COR-L47 (cell line): Measurements from ENCODE around the gene ITSN1.
"Not testable (repeated sequence)": the region's sequence is repeated elsewhere in the genome, so short reads cannot be mapped to it uniquely, and the experiment has no call there.

Source experiments
- DNase-seq: peaks from one replicate; lab custom pipeline; 2025; lab: John Stamatoyannopoulos, UW

The ITSN1 gene

DNA sequence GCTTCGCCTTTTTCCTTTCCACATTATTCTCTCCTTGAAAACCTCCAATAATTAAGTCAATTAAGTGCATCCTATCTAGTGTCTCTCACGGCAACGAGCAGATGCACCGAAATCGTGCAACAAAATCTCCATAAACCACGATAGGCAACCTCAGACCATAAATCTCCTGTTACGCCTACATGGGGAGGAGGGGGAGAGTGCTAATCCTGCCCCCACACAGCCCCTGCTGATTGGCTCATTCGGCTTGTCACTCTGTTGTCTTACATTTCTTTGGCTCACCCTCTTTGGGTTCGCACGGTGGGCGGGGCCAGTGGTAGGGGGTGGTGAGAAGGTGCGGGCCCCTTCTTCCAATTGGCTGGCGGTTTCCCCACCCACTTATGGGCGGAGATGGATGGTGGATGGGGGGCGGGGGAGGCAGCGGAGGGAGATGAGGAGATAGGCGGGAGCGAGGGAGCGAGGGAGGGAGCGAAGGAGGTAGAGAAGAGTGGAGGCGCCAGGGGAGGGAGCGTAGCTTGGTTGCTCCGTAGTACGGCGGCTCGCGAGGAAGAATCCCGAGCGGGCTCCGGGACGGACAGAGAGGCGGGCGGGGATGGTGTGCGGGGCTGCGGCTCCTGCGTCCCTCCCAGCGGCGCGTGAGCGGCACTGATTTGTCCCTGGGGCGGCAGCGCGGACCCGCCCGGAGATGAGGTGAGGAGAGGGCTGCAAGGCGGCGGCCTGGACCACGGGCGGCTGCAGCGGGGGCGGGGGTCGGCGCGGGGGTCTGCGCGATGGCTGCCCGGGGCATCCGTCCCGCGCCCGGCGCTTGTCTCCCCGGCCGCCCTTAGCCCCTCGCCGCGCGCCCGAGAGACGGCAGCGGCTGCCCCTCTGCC is at the start of gene ITSN1:
TSS of gene ITSN1 (plus strand) at position 475 of the 869 bp plus-strand sequence. CDS start 76,328 bp downstream, outside the sequence.
- peak; percentile 98 for DNase-seq

DNA sequence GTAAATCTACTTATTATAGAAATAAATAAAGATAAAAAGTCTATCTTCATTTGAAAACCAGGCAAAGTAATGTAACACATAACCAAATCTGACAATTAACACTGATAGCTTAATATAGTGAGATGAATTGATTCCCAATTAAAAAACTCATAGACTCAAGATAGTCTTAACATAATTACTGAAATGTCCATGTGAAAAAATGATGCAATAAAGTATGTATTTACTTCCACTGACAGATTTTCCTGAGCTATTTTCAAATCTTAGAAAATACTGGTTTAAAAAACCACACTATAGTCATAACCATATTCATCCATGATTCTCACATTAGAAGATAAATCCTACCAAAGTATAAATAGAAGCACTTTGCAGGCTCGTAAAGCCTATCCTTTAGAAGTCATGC is 44.2 kb upstream of the ITSN1 start:
- DNase-seq, result no peak

- no peak for DNase-seq
These were observed 33.7 kb upstream of the ITSN1 start for GRCh38 chr21:33608559-33608958.

- DNase-seq, result no peak
These were observed 31.1 kb upstream of the ITSN1 start for GRCh38 chr21:33611006-33611744.

DNA sequence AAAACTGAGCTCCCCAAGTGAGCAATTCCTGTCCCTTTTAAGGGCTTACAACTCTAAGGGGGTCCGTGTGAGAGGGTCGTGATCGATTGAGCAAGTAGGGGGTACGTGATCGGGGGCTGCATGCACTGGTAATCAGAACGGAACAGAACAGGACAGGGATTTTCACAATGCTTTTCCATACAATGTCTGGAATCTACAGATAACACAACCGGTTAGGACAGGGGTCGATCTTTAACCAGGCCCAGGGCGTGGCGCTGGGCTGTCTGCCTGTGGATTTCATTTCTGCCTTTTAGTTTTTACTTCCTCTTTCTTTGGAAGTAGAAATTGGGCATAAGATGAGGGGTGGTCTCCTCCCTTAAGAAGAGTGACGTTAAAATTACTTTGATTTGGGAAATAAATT is 24.7 kb upstream of the ITSN1 start:
- DNase-seq, result not testable (repeated sequence)

- no peak for DNase-seq
These were observed 23.9 kb upstream of the ITSN1 start for GRCh38 chr21:33618407-33618806.

DNA sequence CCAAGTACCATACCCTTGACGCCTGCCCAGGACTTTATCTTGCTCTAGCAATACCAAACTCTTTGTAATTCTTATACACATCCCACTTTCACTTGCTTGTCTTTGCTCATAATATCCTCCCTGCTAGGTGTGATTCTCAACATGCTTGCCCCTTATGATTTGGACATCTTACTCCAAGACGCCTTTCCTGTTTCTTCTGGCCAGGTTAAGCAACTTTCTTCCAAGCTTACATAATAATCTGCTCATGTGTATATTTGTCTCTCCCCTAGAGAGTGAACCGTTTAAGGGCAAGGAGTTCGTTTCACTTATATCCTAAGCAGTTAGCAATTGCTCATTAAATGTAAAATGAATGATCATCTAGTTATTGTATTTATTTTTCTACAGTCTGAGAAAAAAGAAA is 22.6 kb upstream of the ITSN1 start:
- no peak for DNase-seq

- DNase-seq, result no peak
These were observed 20.0 kb upstream of the ITSN1 start for GRCh38 chr21:33622253-33622652.

DNA sequence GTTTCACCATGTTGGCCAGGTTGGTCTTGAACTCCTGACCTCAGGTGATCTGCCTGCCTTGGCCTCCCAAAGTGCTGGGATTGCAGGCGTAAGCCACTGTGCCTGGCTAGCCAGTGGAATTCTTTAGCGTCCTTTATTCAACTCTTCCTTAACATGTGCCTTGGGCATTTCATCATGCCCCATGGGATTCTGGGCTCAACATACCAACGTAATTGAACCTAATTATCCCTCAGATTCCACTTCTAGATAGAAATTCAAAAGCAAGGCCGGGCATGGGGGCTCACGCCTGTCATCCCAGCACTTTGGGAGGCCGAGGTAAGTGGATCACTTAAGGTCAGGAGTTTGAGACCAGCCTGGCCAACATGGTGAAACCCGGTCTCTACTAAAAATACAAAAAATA is 16.1 kb upstream of the ITSN1 start:
- not testable (repeated sequence) for DNase-seq

DNA sequence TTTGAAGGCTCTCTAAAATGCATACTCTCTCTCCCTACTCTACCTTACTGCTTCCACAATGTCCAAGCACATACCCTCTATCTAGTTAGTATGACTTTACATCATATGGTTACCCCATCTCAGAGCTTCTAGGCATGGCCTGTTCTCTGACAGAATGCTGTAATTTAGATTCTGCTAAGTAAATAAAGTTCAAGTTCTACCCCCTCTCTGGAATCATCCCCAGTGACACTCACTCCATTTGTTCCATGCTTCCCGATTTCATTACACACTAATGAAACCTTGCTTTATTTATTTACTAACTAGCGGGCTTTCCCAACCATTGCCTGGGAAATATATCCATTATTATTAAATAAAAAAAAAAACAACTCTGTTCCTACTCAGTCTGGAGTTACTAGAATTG is 8.0 kb upstream of the ITSN1 start:
- no peak for DNase-seq

DNA sequence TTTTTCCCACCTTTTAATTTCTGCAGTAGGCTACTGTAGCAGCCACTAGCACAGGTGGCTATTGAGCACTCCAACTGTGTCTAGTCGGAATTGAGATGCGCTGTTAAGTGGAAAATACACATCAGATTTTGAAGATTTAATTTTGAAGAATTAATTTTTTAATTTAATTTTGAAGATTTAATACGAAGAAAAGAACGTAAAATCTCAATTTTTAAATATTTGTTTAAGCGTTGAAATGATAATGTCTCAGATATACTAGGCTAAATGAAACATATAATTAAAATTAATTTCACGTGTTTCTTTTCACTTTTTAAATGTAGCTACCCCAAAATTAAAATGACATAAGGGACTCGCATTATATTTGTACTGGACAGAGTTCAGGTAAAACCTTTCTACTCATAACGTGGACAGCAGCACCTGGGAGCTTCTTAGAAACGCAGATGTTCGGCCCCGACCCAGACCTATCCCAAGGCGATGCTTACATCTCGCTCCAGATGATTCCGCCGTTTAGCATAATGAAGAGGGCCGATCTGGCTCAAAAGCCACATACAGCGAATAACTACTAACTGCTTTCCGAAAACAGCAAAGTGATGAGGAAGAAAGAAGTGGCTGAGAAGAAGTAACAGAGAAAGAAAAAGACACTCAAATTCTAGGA is 1.5 kb upstream of the ITSN1 start:
- peak; percentile 10 for DNase-seq

DNA sequence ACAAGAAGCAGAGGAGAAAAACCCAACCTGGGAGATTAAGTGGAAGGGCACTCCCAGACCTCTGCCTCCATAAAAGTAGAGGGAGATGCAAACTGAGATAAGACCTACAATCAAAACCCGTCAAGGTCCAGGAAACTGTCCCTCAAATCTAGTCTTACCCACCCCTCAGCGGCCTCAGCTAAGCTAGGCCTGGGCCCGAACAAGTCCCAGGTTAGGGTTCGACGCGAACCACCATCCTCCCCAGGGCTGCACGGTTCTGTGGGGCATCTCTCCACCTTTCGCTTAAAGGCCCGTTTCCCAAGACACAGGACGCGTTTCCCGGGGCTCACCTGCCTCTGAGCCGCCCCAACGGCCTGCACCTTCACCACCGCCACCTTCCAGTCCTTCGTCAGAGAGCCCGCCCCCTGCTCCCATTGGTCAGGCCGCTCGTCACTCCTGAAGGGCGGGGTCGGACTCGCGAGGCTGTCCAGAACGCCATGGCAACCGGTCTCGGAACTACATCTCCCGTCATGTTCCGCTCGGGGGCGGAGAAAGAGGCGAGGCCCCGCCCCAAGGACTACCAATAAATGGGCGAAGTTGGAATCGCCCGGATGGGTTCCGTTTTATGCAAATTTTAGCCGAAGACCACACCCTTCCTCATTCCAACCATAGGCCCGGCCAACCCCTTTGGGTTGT is 812 bp upstream of the ITSN1 start, which contains the start of gene CRYZL1:
TSS of gene CRYZL1 (minus strand) at position 390 of the 675 bp plus-strand sequence. CDS start 10,190 bp downstream, outside the sequence.
- peak; percentile 100 for DNase-seq

GRCh38 chr21:33642896-33643657 is 776 bp downstream of the ITSN1 start:
- no peak for DNase-seq

GRCh38 chr21:33643658-33644311 is 1.5 kb downstream of the ITSN1 start:
- DNase-seq, result no peak

DNA sequence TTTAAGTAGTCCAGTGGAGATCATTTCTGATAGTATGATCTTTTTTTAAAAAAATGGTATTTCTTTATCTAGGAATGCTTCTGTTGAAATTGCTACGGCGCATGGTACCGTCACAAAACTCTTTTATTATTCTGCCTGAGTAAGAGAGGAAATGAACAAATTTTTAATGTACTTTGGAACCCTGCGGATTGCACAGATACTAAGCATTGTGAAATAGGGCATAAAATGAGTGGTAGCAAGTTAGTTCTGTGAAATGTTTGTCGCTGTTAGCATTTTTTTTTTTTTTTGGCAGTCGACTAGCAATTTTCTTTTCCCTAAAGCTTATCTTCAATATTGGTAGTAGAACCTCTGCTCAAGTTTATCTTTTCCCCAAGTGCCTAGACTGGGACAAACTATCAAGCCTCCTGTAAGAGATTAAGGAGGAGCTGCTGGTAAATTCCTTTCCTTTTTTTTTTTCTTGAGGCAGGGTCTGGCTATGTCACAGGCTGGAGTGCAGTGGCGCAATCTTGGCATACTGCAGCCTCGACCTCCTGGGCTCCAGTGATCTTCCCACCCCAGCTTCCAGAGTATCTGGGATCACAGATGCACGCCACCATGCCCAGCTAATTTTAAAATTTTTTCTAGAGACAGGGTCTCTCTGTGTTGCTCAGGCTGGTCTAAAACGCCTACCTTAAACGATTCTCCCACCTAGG is 2.2 kb downstream of the ITSN1 start:
- DNase-seq, result no peak

DNA sequence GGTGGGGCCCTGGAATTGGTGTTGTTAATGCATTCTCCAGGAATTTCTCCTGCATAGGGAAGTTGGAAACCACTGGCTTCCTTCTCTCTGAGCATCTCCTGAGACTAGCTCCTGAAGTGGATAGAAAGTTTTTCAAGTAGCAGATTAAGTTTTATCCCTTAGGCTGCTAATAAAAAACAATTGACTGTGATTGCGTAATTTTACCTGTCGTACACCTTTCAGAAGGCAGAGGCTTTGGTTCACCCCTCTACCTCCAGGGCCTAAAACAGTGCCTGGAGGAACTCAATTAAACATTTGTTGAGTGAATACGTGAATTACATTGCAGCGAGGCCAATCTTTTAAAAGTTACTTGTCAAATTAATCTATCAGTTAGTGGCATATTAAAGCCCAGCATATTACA is 3.4 kb downstream of the ITSN1 start:
- no peak for DNase-seq

DNA sequence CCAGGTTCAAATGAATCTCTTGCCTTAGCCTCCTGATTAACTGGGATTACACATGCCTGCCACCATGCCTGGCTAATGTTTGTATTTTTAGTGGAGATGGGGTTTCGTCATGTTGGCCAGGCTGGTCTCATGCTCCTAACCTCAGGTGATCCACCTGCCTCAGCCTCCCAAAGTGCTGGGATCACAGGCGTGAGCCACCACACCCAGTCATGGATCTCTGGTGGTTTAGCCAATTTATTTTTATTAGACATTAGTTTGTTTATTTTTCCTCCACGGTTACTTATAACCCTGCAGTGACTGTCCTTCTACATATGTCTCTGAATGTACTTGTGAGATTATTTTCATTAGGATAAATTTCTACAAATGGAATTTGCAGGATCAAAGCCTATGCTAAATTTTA is 5.3 kb downstream of the ITSN1 start:
- no peak for DNase-seq

DNA sequence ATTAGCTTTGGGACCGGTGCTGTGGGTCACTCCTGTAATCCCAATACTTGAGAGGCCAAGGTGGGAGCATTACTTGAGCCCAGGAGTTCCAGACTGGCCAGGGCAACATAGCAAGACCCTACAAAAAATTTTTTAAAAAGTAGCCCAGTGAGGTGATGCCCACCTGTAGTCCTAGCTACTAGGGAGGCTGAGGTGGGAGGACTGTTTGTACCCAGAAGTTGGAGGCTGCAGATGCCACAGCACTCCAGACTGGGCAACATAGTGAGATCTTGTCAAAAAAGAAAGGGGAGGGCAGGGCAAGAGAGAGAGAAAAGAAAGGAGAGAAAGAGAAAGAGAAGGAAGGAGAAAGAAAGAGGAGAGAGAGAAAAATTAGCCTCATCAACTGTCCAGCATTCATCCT is 6.3 kb downstream of the ITSN1 start:
- no peak for DNase-seq

DNA sequence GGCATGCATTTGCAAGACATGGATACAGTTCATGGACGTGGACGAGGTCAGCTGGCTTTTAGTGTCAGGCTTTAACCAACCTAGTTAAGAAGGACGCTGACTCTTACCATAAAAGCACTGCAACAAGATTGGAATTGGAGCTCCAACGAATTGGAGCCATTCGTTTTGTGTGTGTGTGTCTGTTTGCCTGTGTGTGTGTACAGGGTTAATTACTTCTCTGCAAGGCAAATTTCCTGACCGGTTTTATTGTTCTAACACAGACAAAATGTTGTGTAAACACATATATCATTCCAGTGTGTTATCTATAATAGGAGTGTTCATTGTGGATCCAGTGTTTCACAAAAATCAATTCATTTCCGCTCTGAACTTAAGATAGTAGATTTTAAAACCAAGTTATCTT is 7.9 kb downstream of the ITSN1 start:
- no peak for DNase-seq

- no peak for DNase-seq
These were observed 8.7 kb downstream of the ITSN1 start for GRCh38 chr21:33650929-33651509.
